ENCODE data around the gene PPIF. TPM values are rescaled to one million over a fixed set of nuclear protein-coding genes. Genes with fewer than 3 reads are reported as not detected.

PPIF gene
- total RNA-seq, 2 donors from 2014 or later = 266 to 391 TPM

DNA sequence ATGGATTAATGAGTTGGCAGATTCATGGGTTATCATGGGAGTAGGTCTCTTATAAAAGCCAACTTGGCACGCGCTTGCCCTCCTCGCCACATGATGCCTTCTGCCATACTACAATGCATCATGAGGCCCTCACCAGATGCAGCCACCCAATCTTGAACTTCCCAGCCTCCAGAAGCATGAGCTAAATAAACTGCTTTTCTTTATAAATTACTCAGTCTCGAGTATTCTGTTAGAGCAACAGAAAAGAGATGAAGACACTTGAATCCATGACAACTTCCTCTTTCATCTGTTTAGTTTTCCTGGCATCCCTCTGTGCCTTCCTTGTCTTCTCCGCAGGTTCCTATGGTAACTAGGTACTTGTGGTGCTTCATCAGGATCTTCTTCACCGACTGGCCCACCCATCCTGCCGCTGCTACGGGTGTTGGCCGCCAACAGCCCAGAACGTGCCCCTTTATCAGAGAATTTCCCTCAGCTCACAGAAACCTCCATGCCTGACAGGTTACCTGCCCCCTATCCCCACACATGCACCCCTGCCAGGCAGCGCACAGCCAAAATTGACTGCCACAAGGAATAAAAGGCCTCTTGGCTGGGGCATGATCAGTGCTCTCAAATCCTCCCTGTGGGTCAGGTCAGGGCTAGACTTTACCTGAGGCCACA lies 28.0 kb upstream of the PPIF start:
- Mint-ChIP-seq H3K4me3 (peak overlapping the region; percentile 92), H3K27me3 (no peaks in the 10 kb centered on the region), H3K27ac (no peak overlapping the region), H3K36me3 (no peaks in the 10 kb centered on the region), H3K9me3 (peaks cover 4% of the 10 kb centered on the region), H3K4me1 (ENCODE audit: low read depth in 2 of 2) (peaks cover 80 to 82% of the 10 kb centered on the region in 2 donors)
- DNase-seq (ENCODE audit: low spot score) = peak; percentile 32
- no peak for ATAC-seq

GRCh38 chr10:79320316-79320715 lies 27.0 kb upstream of the PPIF start:
- Mint-ChIP-seq H3K4me3 (peak overlapping the region; percentile 92), H3K36me3 (no peaks in the 10 kb centered on the region), H3K27ac (no peak overlapping the region), H3K9me3 (peaks cover 4% of the 10 kb centered on the region), H3K27me3 (no peaks in the 10 kb centered on the region), H3K4me1 (ENCODE audit: low read depth in 2 of 2) (peaks cover 88 to 91% of the 10 kb centered on the region in 2 donors)
- no peak for ATAC-seq
- DNase-seq (ENCODE audit: low spot score) = peak; percentile 20

GRCh38 chr10:79320820-79321493 lies 26.3 kb upstream of the PPIF start:
- Mint-ChIP-seq H3K4me3 (peak overlapping the region; percentile 92), H3K4me1 (ENCODE audit: low read depth in 2 of 2) (peaks cover 83 to 87% of the 10 kb centered on the region in 2 donors), H3K9me3 (peaks cover 4% of the 10 kb centered on the region), H3K36me3 (no peaks in the 10 kb centered on the region), H3K27ac (no peak overlapping the region), H3K27me3 (no peaks in the 10 kb centered on the region)
- ATAC-seq = peak; percentile 59 to 79
- DNase-seq (ENCODE audit: low spot score) = peak; percentile 76

DNA sequence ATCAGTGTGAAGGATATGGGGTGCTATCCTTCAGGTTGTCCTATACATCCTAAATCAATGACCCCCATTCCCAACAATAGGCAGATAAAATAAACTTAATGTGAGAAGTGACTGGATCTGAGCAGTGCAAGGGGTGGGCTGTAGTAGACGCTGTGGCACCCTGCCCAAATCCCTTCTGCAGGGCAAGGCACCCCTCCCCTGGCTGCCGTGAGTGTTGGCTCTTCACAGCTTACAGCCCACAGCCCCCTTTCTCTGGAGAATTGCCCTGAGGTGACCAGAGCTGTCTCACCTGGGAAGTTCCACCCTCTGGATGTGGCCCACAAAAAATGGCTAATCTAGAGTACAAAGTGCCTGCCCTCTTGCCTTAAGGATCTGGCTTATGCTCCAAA lies 25.8 kb upstream of the PPIF start:
- H3K27ac Mint-ChIP-seq = no peak overlapping the region
- no peaks in the 10 kb centered on the region for H3K36me3 Mint-ChIP-seq
- peak overlapping the region; percentile 92 for H3K4me3 Mint-ChIP-seq
- peak; percentile 18 for DNase-seq (ENCODE audit: low spot score)
- ATAC-seq = no peak
- peaks cover 4% of the 10 kb centered on the region for H3K9me3 Mint-ChIP-seq
- H3K4me1 Mint-ChIP-seq (ENCODE audit: low read depth in 2 of 2) = peaks cover 80 to 83% of the 10 kb centered on the region in 2 donors
- no peaks in the 10 kb centered on the region for H3K27me3 Mint-ChIP-seq

- H3K4me3 Mint-ChIP-seq = peak overlapping the region; percentile 92
- H3K9me3 Mint-ChIP-seq = peaks cover 4% of the 10 kb centered on the region
- H3K4me1 Mint-ChIP-seq (ENCODE audit: low read depth in 2 of 2) = peaks cover 76 to 78% of the 10 kb centered on the region in 2 donors
- ATAC-seq = no peak
- DNase-seq (ENCODE audit: low spot score) = no peak
- H3K27ac Mint-ChIP-seq = no peak overlapping the region
- no peaks in the 10 kb centered on the region for H3K36me3 Mint-ChIP-seq
- no peaks in the 10 kb centered on the region for H3K27me3 Mint-ChIP-seq
Measured at GRCh38 chr10:79321951-79322350, 25.3 kb upstream of the PPIF start.

- H3K4me3 Mint-ChIP-seq = peak overlapping the region; percentile 92
- H3K9me3 Mint-ChIP-seq = peaks cover 4% of the 10 kb centered on the region
- H3K4me1 Mint-ChIP-seq (ENCODE audit: low read depth in 2 of 2) = peaks cover 66 to 69% of the 10 kb centered on the region in 2 donors
- no peaks in the 10 kb centered on the region for H3K36me3 Mint-ChIP-seq
- peak; percentile 82 to 84 for ATAC-seq
- H3K27ac Mint-ChIP-seq = no peak overlapping the region
- peak; percentile 90 for DNase-seq (ENCODE audit: low spot score)
- H3K27me3 Mint-ChIP-seq = no peaks in the 10 kb centered on the region
Measured at GRCh38 chr10:79322616-79323543, 24.4 kb upstream of the PPIF start.

GRCh38 chr10:79323602-79324001 lies 23.7 kb upstream of the PPIF start:
- H3K27ac Mint-ChIP-seq = no peak overlapping the region
- DNase-seq (ENCODE audit: low spot score) = no peak
- H3K4me1 Mint-ChIP-seq (ENCODE audit: low read depth in 2 of 2) = peaks cover 59 to 62% of the 10 kb centered on the region in 2 donors
- peaks cover 4% of the 10 kb centered on the region for H3K9me3 Mint-ChIP-seq
- ATAC-seq = no peak
- no peaks in the 10 kb centered on the region for H3K27me3 Mint-ChIP-seq
- peak overlapping the region; percentile 92 for H3K4me3 Mint-ChIP-seq
- H3K36me3 Mint-ChIP-seq = no peaks in the 10 kb centered on the region

- Mint-ChIP-seq H3K27ac (no peak overlapping the region), H3K36me3 (no peaks in the 10 kb centered on the region), H3K4me3 (peak overlapping the region; percentile 92), H3K9me3 (no peaks in the 10 kb centered on the region), H3K4me1 (ENCODE audit: low read depth in 2 of 2) (peaks cover 54 to 56% of the 10 kb centered on the region in 2 donors), H3K27me3 (no peaks in the 10 kb centered on the region)
- no peak for ATAC-seq
- DNase-seq (ENCODE audit: low spot score) = peak; percentile 51
Measured at GRCh38 chr10:79324032-79324695, 23.1 kb upstream of the PPIF start.

GRCh38 chr10:79326361-79327089 lies 20.7 kb upstream of the PPIF start:
- H3K27ac Mint-ChIP-seq = no peak overlapping the region
- no peaks in the 10 kb centered on the region for H3K9me3 Mint-ChIP-seq
- no peaks in the 10 kb centered on the region for H3K27me3 Mint-ChIP-seq
- H3K4me3 Mint-ChIP-seq = no peak overlapping the region
- H3K4me1 Mint-ChIP-seq (ENCODE audit: low read depth in 2 of 2) = peaks cover 39 to 52% of the 10 kb centered on the region in 2 donors
- no peaks in the 10 kb centered on the region for H3K36me3 Mint-ChIP-seq
- DNase-seq (ENCODE audit: low spot score) (no peak), ATAC-seq (no peak)

DNA sequence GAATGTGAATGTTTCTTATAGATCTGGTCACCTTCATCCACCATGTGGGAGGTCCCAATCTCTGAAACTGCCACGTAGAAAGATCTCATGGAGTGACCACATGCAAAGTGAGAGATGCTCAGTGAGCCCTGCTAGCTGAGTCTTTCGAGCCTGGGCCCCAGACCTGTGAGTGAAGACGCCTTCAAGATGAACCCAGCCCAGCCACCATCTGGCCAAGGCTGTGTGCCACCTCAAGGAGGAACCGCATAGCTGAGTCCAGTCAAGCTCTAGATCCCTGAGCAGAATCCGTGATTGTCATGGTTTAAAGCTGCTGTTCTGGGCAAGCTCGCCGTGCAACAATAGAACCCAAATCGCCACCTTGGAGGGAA lies 20.2 kb upstream of the PPIF start:
- DNase-seq (ENCODE audit: low spot score) = no peak
- Mint-ChIP-seq H3K27ac (no peak overlapping the region), H3K9me3 (no peaks in the 10 kb centered on the region), H3K27me3 (no peaks in the 10 kb centered on the region), H3K36me3 (no peaks in the 10 kb centered on the region), H3K4me1 (ENCODE audit: low read depth in 2 of 2) (peaks cover 40 to 52% of the 10 kb centered on the region in 2 donors), H3K4me3 (no peak overlapping the region)
- ATAC-seq = no peak

DNA sequence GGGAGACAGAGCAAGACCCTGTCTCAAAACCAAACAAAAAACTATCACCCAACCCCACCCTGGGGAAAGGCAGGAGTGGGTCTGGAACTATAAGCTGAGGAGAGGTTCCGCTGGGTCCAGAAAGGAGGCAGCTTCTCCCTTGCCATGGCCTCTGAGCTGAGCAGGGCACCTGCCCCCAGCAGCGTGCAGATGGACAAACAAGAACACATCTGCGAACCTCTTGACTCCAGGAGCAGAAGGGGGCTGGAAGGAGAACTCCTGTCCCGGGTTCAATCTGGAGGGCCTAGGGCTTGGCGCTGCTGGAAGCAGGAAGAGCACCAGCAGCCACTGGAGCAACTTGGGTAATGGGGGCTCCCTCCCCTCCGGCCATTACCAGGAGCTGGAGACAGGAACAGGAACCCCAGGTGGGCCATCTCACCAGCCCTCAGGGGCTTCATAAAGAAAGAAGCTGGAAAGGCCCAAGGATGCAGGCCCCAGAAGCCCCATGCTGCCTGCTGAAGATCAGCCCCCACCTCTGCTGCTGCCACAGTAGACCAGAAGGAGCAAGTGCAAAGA lies 19.0 kb upstream of the PPIF start:
- no peak overlapping the region for H3K4me3 Mint-ChIP-seq
- no peak overlapping the region for H3K27ac Mint-ChIP-seq
- no peaks in the 10 kb centered on the region for H3K27me3 Mint-ChIP-seq
- ATAC-seq = no peak
- no peak for DNase-seq (ENCODE audit: low spot score)
- no peaks in the 10 kb centered on the region for H3K36me3 Mint-ChIP-seq
- H3K4me1 Mint-ChIP-seq (ENCODE audit: low read depth in 2 of 2) = peaks cover 36 to 45% of the 10 kb centered on the region in 2 donors
- no peaks in the 10 kb centered on the region for H3K9me3 Mint-ChIP-seq

DNA sequence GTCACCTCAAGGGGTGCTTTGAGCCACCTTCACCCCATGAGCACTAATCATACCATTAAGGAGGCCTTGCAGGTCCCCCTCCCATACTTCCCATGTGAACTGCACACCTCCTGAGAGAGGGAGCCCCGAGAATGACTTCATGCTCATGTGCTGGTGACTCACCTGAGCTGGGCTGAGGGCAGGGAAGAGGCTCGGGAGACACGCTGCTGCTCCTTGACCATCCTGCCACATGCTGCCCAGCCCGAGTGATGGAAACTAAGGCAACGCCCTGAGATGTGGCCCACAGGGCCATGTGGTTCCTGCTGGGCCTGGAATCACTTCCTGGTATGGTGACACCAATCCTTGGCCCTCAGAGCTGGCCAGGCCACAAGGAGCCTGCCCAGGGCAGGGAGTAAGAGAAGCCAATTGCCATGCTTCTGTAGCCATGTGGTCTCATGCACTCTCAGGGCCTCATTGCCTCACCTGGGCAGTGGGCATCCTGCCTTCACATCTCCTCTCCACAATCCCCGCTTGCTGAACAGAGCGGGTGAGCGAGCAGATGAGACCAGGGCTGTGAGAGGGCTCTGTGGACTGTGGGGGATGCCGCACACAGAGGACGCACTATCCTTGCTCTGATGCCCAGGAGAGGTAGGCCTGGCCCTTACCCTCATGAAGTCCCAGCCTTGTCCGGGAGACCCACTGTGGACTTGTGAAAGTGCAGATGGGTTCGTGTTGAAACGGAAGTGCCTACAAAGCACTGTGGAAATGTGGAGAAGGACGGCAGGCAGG lies 18.3 kb upstream of the PPIF start:
- DNase-seq (ENCODE audit: low spot score) (no peak), ATAC-seq (no peak)
- Mint-ChIP-seq H3K36me3 (peaks cover 2% of the 10 kb centered on the region), H3K27me3 (no peaks in the 10 kb centered on the region), H3K9me3 (no peaks in the 10 kb centered on the region), H3K4me3 (no peak overlapping the region), H3K27ac (no peak overlapping the region), H3K4me1 (ENCODE audit: low read depth in 2 of 2) (peaks cover 31 to 41% of the 10 kb centered on the region in 2 donors)

Data from natural killer cell treated with Interleukin-12 subunit alpha and Interleukin-12 subunit beta and Interleukin-15 and Interleukin-18, amount 100 ng/mL, for 72 hours (primary cell).